H1 (cell line): ENCODE results near the gene CRADD. TPM values are rescaled to one million over a fixed set of nuclear protein-coding genes. Genes with fewer than 3 reads are reported as not detected.

Experiments used
- CTCF ChIA-PET: fragments of 300-600 bp; sonication (Branson Sonifier 250); formaldehyde crosslinking; loops from one replicate; lab custom pipeline; 2021; ENCODE audit not compliant: partially characterized antibody; lab: Charles Lee
- POLR2A ChIA-PET: fragments of 300-600 bp; sonication (Branson Sonifier 250); formaldehyde crosslinking; loops from one replicate; lab custom pipeline; 2021; ENCODE audit warnings: inconsistent platforms; ENCODE audit not compliant: partially characterized antibody; lab: Charles Lee
- DNase-seq, 2 experiments: peaks; one replicate each; pipeline versions ENCODE4 v3.0.0 to v3.0.0-alpha.2; 2010 to 2022; ENCODE audit warnings: low spot score in 2 of 2, low read depth in 1 of 2, mixed read lengths in 1 of 2
- FAIRE-seq: peaks from 2 replicates; lab custom pipeline; 2011; peaks lifted over from hg19 to GRCh38; lab: Jason Lieb, UNC
- H2AFZ ChIP-seq: 2 replicates; pipeline ENCODE4 v1.8.1; 2012; ENCODE audit warnings: low read length, inconsistent platforms
- H2AK5ac ChIP-seq: 2 replicates; pipeline ENCODE4 v1.6.1; 2013; ENCODE audit warnings: low read depth, low read length
- H2BK120ac ChIP-seq: replicated peaks from 2 replicates; pipeline ENCODE3; 2013; ENCODE audit warnings: low read depth, low read length, inconsistent platforms
- H2BK12ac ChIP-seq: 2 replicates; pipeline ENCODE4 v1.6.1; 2013; ENCODE audit warnings: low read depth, low read length
- H2BK15ac ChIP-seq: 2 replicates; pipeline ENCODE4 v1.6.1; 2013; ENCODE audit warnings: low read length
- H2BK20ac ChIP-seq: 2 replicates; pipeline ENCODE4 v1.6.1; 2013; ENCODE audit warnings: low read length
- H2BK5ac ChIP-seq: 2 replicates; pipeline ENCODE4 v1.6.1; 2013; ENCODE audit warnings: low read depth, low read length
- H3K14ac ChIP-seq: 2 replicates; pipeline ENCODE4 v1.6.1; 2013; ENCODE audit warnings: inconsistent platforms; ENCODE audit not compliant: insufficient read length
- H3K18ac ChIP-seq: 2 replicates; pipeline ENCODE4 v1.6.1; 2013; ENCODE audit warnings: low read length; ENCODE audit errors: extremely low read depth
- H3K23ac ChIP-seq: 2 replicates; pipeline ENCODE4 v1.6.1; 2013; ENCODE audit warnings: inconsistent platforms; ENCODE audit not compliant: insufficient read length
- H3K23me2 ChIP-seq: 2 replicates; pipeline ENCODE4 v1.6.1; 2013; ENCODE audit warnings: low read depth, low read length
- H3K27ac ChIP-seq: 2 replicates; pipeline ENCODE4 v1.6.1; 2011; ENCODE audit warnings: low read depth, low read length, inconsistent platforms
- H3K27me3 ChIP-seq, 4 experiments: replicated peaks in 1 of 4; 1 replicate in 1 of 4; 2 replicates in 3 of 4; pipeline versions ENCODE4 v1.6.1 to v1.8.1; 2011 to 2013; ENCODE audit warnings: low read length in 3 of 4, mild to moderate bottlenecking in 3 of 4, inconsistent platforms in 2 of 4, mixed read lengths in 2 of 4, moderate library complexity in 1 of 4; ENCODE audit not compliant: control insufficient read depth in 3 of 4, insufficient read depth in 3 of 4; ENCODE audit errors: extremely low read depth in 1 of 4
- H3K36me3 ChIP-seq, 4 experiments: 2 replicates each; pipeline versions ENCODE4 v1.6.1 to v1.8.1; 2011 to 2013; ENCODE audit warnings: mild to moderate bottlenecking in 4 of 4, low read length in 3 of 4, moderate library complexity in 2 of 4, control low read depth in 1 of 4, inconsistent platforms in 1 of 4; ENCODE audit not compliant: insufficient read depth in 4 of 4, control insufficient read depth in 2 of 4
- H3K4ac ChIP-seq: replicated peaks from 2 replicates; pipeline ENCODE3; 2013; ENCODE audit warnings: low read length, low read depth, mixed read lengths, inconsistent platforms; ENCODE audit not compliant: insufficient read length
- H3K4me1 ChIP-seq, 4 experiments: replicated peaks in 1 of 4; 1 replicate in 1 of 4; 2 replicates in 3 of 4; pipeline versions ENCODE4 v1.6.1 to v1.8.1; 2011 to 2013; ENCODE audit warnings: low read length in 3 of 4, inconsistent platforms in 2 of 4, mixed read lengths in 1 of 4; ENCODE audit not compliant: insufficient read depth in 4 of 4, control insufficient read depth in 3 of 4
- H3K4me2 ChIP-seq, 2 experiments: 2 replicates each; pipeline versions ENCODE4 v1.6.1 to v1.8.1; 2011 to 2013; ENCODE audit warnings: low read depth in 2 of 2, low read length in 2 of 2, control low read depth in 1 of 2, inconsistent platforms in 1 of 2, mild to moderate bottlenecking in 1 of 2; ENCODE audit not compliant: insufficient read depth in 1 of 2
- H3K4me3 ChIP-seq, 4 experiments: fragments of 200-600, 300-600 bp in 1 of 4; sonication (generic), shearing (Covaris generic), sonication (Bioruptor Twin) in 1 of 4; 2 replicates each; pipeline versions ENCODE4 v1.5.1 to v1.8.1; 2011 to 2016; ENCODE audit warnings: low read length in 4 of 4, low read depth in 3 of 4, control low read depth in 2 of 4, inconsistent platforms in 2 of 4, mild to moderate bottlenecking in 2 of 4, mixed read lengths in 1 of 4, moderate library complexity in 1 of 4; ENCODE audit not compliant: insufficient read depth in 2 of 4; ENCODE audit errors: extremely low read depth in 1 of 4
- H3K56ac ChIP-seq: replicated peaks from 2 replicates; pipeline ENCODE3; 2013; ENCODE audit warnings: low read depth, mild to moderate bottlenecking, mixed read lengths, low read length, inconsistent platforms; ENCODE audit not compliant: insufficient read length
- H3K79me1 ChIP-seq: 2 replicates; pipeline ENCODE4 v1.6.1; 2013; ENCODE audit warnings: low read depth, low read length, control low read depth
- H3K79me2 ChIP-seq, 2 experiments: 2 replicates each; pipeline versions ENCODE4 v1.6.1 to v1.8.1; 2012 to 2013; ENCODE audit warnings: low read length in 2 of 2, mild to moderate bottlenecking in 2 of 2, inconsistent platforms in 1 of 2; ENCODE audit not compliant: insufficient read depth in 2 of 2, control insufficient read depth in 1 of 2
- H3K9ac ChIP-seq, 4 experiments: replicated peaks in 1 of 4; 1 replicate in 1 of 4; 2 replicates in 3 of 4; pipeline versions ENCODE4 v1.6.1 to v1.8.1; 2011 to 2013; ENCODE audit warnings: low read depth in 3 of 4, low read length in 3 of 4, control low read depth in 2 of 4, mild to moderate bottlenecking in 2 of 4, moderate library complexity in 2 of 4, inconsistent platforms in 1 of 4; ENCODE audit errors: extremely low read depth in 1 of 4
- H3K9me3 ChIP-seq, 2 experiments: 2 replicates each; pipeline versions ENCODE4 v1.6.1 to v1.8.1; 2012 to 2013; ENCODE audit warnings: mild to moderate bottlenecking in 2 of 2, moderate library complexity in 2 of 2, control low read depth in 1 of 2, inconsistent platforms in 1 of 2, low read depth in 1 of 2, low read length in 1 of 2, mixed read lengths in 1 of 2; ENCODE audit not compliant: insufficient read depth in 2 of 2
- H4K20me1 ChIP-seq, 2 experiments: replicated peaks in 1 of 2; 2 replicates each; pipeline versions ENCODE3 to v1.8.1; 2011 to 2013; ENCODE audit warnings: inconsistent platforms in 2 of 2, low read length in 2 of 2, mild to moderate bottlenecking in 1 of 2; ENCODE audit not compliant: insufficient read depth in 2 of 2, control insufficient read depth in 1 of 2
- H4K5ac ChIP-seq: 2 replicates; pipeline ENCODE4 v1.6.1; 2013; ENCODE audit warnings: low read length, low read depth, mixed read lengths, inconsistent platforms; ENCODE audit not compliant: insufficient read length
- H4K8ac ChIP-seq: 2 replicates; pipeline ENCODE4 v1.8.0; 2013; ENCODE audit warnings: mild to moderate bottlenecking, moderate library complexity, low read length, inconsistent platforms; ENCODE audit not compliant: insufficient read depth; ENCODE audit errors: extremely low read depth
- H4K91ac ChIP-seq: replicated peaks from 2 replicates; pipeline ENCODE3; 2013; ENCODE audit warnings: low read length, mixed read lengths, inconsistent platforms; ENCODE audit not compliant: insufficient read length
- KDM1A ChIP-seq: fragments of 200-600, 300-600 bp; sonication (generic); IDR thresholded peaks from 2 replicates; pipeline ENCODE4 v1.7.1; 2016; ENCODE audit warnings: mild to moderate bottlenecking, low read length, borderline replicate concordance
- KDM5A ChIP-seq: fragments of 200-600 bp; IDR thresholded peaks from 2 replicates; pipeline ENCODE4 v1.7.1; 2012; ENCODE audit warnings: mild to moderate bottlenecking, low read length, inconsistent platforms, mixed read lengths
- SIN3A ChIP-seq, 2 experiments: IDR thresholded peaks in 1 of 2; conservative IDR thresholded peaks in 1 of 2; 2 replicates each; pipeline ENCODE4 v1.6.1; 2011 to 2012; ENCODE audit warnings: low read length in 2 of 2, improper control_type of control experiment in 1 of 2, low read depth in 1 of 2, mild to moderate bottlenecking in 1 of 2
- USF2 ChIP-seq: IDR thresholded peaks from 2 replicates; pipeline ENCODE4 v1.6.1; 2011; ENCODE audit warnings: low read length, improper control_type of control experiment
- polyA plus RNA-seq, 7 experiments: library from polyadenylated mRNA; depleted of rRNA in 3 of 7; stranded (reverse) in 5 of 7; unstranded in 2 of 7; fragments of >200 nt in 5 of 7; fragments of 200-250 nt in 2 of 7; gene quantifications; 1 replicate in 5 of 7; 2 replicates in 1 of 7; 4 replicates in 1 of 7; pipeline versions ENCODE4 v1.2.1 to v1.2.3, GENCODE V29; 2011 to 2013; ENCODE audit warnings: missing spikeins in 2 of 7, mixed read lengths in 2 of 7
- total RNA-seq: library from RNA; stranded (reverse); fragmentation: NEBNext Ultra II Directional; extraction: Animal tissue kit (Norgen Biotek cat#: 25700); gene quantifications from 2 replicates; pipeline ENCODE4 v1.2.1, GENCODE V29; 2021

CRADD gene
- total and polyA plus RNA-seq, 2 of the 8 experiments (the other 6 are each of a cell fraction or from before 2014, with no cell fraction given) = 8.1 to 15.4 TPM

GRCh38 chr12:93856611-93857010 lies 179.4 kb downstream of the CRADD start:
- no peak for FAIRE-seq
- no peak overlapping the region for H3K4me2 ChIP-seq

More at GRCh38 chr12:93856611-93857010, 179.4 kb downstream of the CRADD start:
- Histone ChIP-seq H3K27ac (no peak overlapping the region), H3K4ac (no peak overlapping the region), H3K4me1 (peaks cover 0 to 2% (median 0%) of the 10 kb centered on the region in 4 experiments; a peak in 2 of 7 replicates), H2BK15ac (no peak overlapping the region), H3K18ac (no peak overlapping the region), H3K9ac (no peak overlapping the region), H3K56ac (no peak overlapping the region), H3K27me3 (no peaks in the 10 kb centered on the region), H4K20me1 (no peaks in the 10 kb centered on the region), H3K36me3 (no peaks in the 10 kb centered on the region), H3K14ac (no peak overlapping the region), H2AK5ac (no peak overlapping the region), H4K8ac (no peak overlapping the region), H2BK12ac (no peak overlapping the region), H3K79me1 (no peaks in the 10 kb centered on the region), H4K5ac (no peak overlapping the region), H3K23ac (no peak overlapping the region)
- DNase-seq = no peak
- POLR2A ChIA-PET = no interaction called here
- CTCF ChIA-PET = no interaction called here
- TF ChIP-seq SIN3A (conservative IDR thresholded peaks at IDR 0.05 in 1 of 2, IDR thresholded peaks at IDR 0.05 in 1 of 2; ENCODE audit: low read depth in 1 of 2, low read length in 2 of 2) (no peak), USF2 (no peak), KDM5A (no peak), KDM1A (no peak)
- TF ChIP-seq, all 59 proteins: peak for 0
- H3K9me3 ChIP-seq = no peaks in the 10 kb centered on the region
- H2BK120ac ChIP-seq = no peak overlapping the region
- no peak overlapping the region for H2BK20ac ChIP-seq
- no peak overlapping the region for H2BK5ac ChIP-seq
- H4K91ac ChIP-seq = no peak overlapping the region
- no peak overlapping the region for H3K4me3 ChIP-seq
- H3K79me2 ChIP-seq = no peaks in the 10 kb centered on the region
- no peaks in the 10 kb centered on the region for H3K23me2 ChIP-seq
- H2AFZ ChIP-seq = no peak overlapping the region
